GM12878 (cell line): Measurements from ENCODE around the gene DERL3. TPM values are rescaled to one million over a fixed set of nuclear protein-coding genes. Genes with fewer than 3 reads are reported as not detected.

ENCODE experiments used
- ATAC-seq: fragments of 200-7000 bp; cut with Tn5 transposase; 3 replicates; pipeline ENCODE4 v1.9.1; 2020; ENCODE audit warnings: mild to moderate bottlenecking, moderate library complexity
- BruUV-seq: library from RNA; stranded (reverse); fragments of 400-500 nt; replicated peaks from 2 replicates; lab custom pipeline; 2021; lab: Mats Ljungman, UMichigan
- CTCF ChIA-PET: fragments of 300-600 bp; sonication (Branson Sonifier 250); formaldehyde crosslinking; extraction: SDS; loops from one replicate; lab custom pipeline; 2021; ENCODE audit warnings: inconsistent platforms; lab: Yijun Ruan, JAX
- POLR2A ChIA-PET: fragments of 350-600 bp; formaldehyde crosslinking; extraction: SDS; loops from one replicate; lab custom pipeline; 2021; ENCODE audit warnings: inconsistent platforms; lab: Charles Lee
- RAD21 ChIA-PET: fragments of 300-600 bp; sonication (Branson Sonifier 250); formaldehyde crosslinking; loops from one replicate; lab custom pipeline; 2023; ENCODE audit warnings: antibody characterized with exemption; ENCODE audit not compliant: unreplicated experiment; lab: Charles Lee
- SMC1A ChIA-PET: fragments of 300-600 bp; sonication (Branson Sonifier 250); formaldehyde crosslinking; loops from one replicate; lab custom pipeline; 2023; ENCODE audit not compliant: unreplicated experiment, uncharacterized antibody; lab: Charles Lee
- DNase-seq: peaks from one replicate; pipeline ENCODE4 v3.0.0-alpha.2; 2011; ENCODE audit warnings: low read depth, low spot score
- FAIRE-seq: peaks from 3 replicates; lab custom pipeline; 2011; peaks lifted over from hg19 to GRCh38; lab: Jason Lieb, UNC
- H2AFZ ChIP-seq: 2 replicates; pipeline ENCODE4 v1.6.0; 2011; ENCODE audit warnings: low read depth, low read length, control low read depth; ENCODE audit not compliant: control insufficient read depth
- H3K27ac ChIP-seq: 2 replicates; pipeline ENCODE4 v1.5.1; 2011; ENCODE audit warnings: control low read depth; ENCODE audit not compliant: control insufficient read depth, insufficient read depth
- H3K27me3 ChIP-seq, 2 experiments: replicated peaks in 1 of 2; 2 replicates each; pipeline versions ENCODE4 v1.6.0 to v1.6.1; 2011; ENCODE audit warnings: low read length in 1 of 2; ENCODE audit not compliant: control insufficient read depth in 2 of 2, insufficient read depth in 2 of 2
- H3K36me3 ChIP-seq, 2 experiments: 2 replicates each; pipeline ENCODE4 v1.5.1; 2011; ENCODE audit warnings: low read length in 1 of 2; ENCODE audit not compliant: control insufficient read depth in 2 of 2, insufficient read depth in 2 of 2
- H3K4me1 ChIP-seq: 2 replicates; pipeline ENCODE4 v1.6.1; 2011; ENCODE audit warnings: mild to moderate bottlenecking, low read length, moderate library complexity, mixed read lengths; ENCODE audit not compliant: control insufficient read depth, insufficient read depth
- H3K4me2 ChIP-seq: 2 replicates; pipeline ENCODE4 v1.6.0; 2011; ENCODE audit warnings: control low read depth; ENCODE audit not compliant: control insufficient read depth, insufficient read depth
- H3K4me3 ChIP-seq: fragments of 200-600 bp; sonication (generic); 2 replicates; pipeline ENCODE4 v1.5.1; 2016
- H3K79me2 ChIP-seq: 2 replicates; pipeline ENCODE4 v1.6.0; 2011; ENCODE audit warnings: low read length; ENCODE audit not compliant: control insufficient read depth, insufficient read depth
- H3K9ac ChIP-seq: 2 replicates; pipeline ENCODE4 v1.8.0; 2011; ENCODE audit warnings: low read length, control low read depth, mixed read lengths; ENCODE audit not compliant: control insufficient read depth, insufficient read depth
- H3K9me3 ChIP-seq: replicated peaks from 3 replicates; pipeline ENCODE4 v1.5.1; 2011; ENCODE audit warnings: mild to moderate bottlenecking, low read length; ENCODE audit not compliant: control insufficient read depth, insufficient read depth
- H4K20me1 ChIP-seq: 2 replicates; pipeline ENCODE4 v1.6.0; 2011; ENCODE audit not compliant: control insufficient read depth, insufficient read depth
- CEBPB ChIP-seq, 2 experiments: fragments of 150-350 bp in 1 of 2; IDR thresholded peaks; 2 replicates each; pipeline ENCODE4 v1.6.1; 2012 to 2014; ENCODE audit warnings: low read depth in 2 of 2, low read length in 2 of 2, borderline replicate concordance in 1 of 2, inconsistent platforms in 1 of 2
- ESRRA ChIP-seq: IDR thresholded peaks from 2 replicates; pipeline ENCODE4 v1.6.1; 2012; ENCODE audit warnings: mild to moderate bottlenecking, low read length, improper control_type of control experiment
- FOXM1 ChIP-seq: IDR thresholded peaks from 2 replicates; pipeline ENCODE4 v1.6.1; 2012; ENCODE audit warnings: low read depth, mild to moderate bottlenecking, inconsistent platforms, low read length, moderate library complexity
- KAT2A ChIP-seq: conservative IDR thresholded peaks from 2 replicates; pipeline ENCODE4 v1.6.1; 2011; ENCODE audit warnings: low read depth, low read length; ENCODE audit not compliant: control insufficient read depth
- MXI1 ChIP-seq: fragments of 150-350 bp; IDR thresholded peaks from 2 replicates; pipeline ENCODE4 v1.6.1; 2011; ENCODE audit warnings: low read depth, mild to moderate bottlenecking, inconsistent platforms, low read length, improper control_type of control experiment
- MYC ChIP-seq: IDR thresholded peaks from 2 replicates; pipeline ENCODE4 v1.6.1; 2011; ENCODE audit warnings: mild to moderate bottlenecking, low read length, moderate library complexity, inconsistent platforms; ENCODE audit not compliant: insufficient read depth, insufficient replicate concordance, insufficient read length, severe bottlenecking
- SIN3A ChIP-seq: IDR thresholded peaks from 2 replicates; pipeline ENCODE4 v1.6.1; 2012; ENCODE audit warnings: low read depth, low read length, improper control_type of control experiment
- SUPT20H ChIP-seq: IDR thresholded peaks from 2 replicates; pipeline ENCODE4 v1.6.1; 2011; ENCODE audit warnings: low read depth, mild to moderate bottlenecking, low read length, moderate library complexity, borderline replicate concordance; ENCODE audit not compliant: control insufficient read depth
- TBL1XR1 ChIP-seq: IDR thresholded peaks from 2 replicates; pipeline ENCODE4 v1.6.1; 2012; ENCODE audit warnings: low read depth, low read length, improper control_type of control experiment
- YY1 ChIP-seq: IDR thresholded peaks from 2 replicates; pipeline ENCODE4 v1.6.1; 2011; ENCODE audit warnings: low read depth, mild to moderate bottlenecking, low read length
- ZBTB11 ChIP-seq: fragments of 450-650 bp; formaldehyde crosslinking; IDR thresholded peaks from 2 replicates; pipeline ENCODE4 v1.5.0; 2022; ENCODE audit warnings: mild to moderate bottlenecking, missing genetic modification characterization
- ZNF24 ChIP-seq: fragments of 450-650 bp; IDR thresholded peaks from 2 replicates; pipeline ENCODE4 v1.6.1; 2017; ENCODE audit warnings: antibody characterized with exemption, mild to moderate bottlenecking
- ZNF384 ChIP-seq: IDR thresholded peaks from 2 replicates; pipeline ENCODE4 v1.6.1; 2012; ENCODE audit warnings: low read depth, mild to moderate bottlenecking, low read length, improper control_type of control experiment, borderline replicate concordance
- ZNF592 ChIP-seq: fragments of 450-650 bp; IDR thresholded peaks from 2 replicates; pipeline ENCODE4 v1.6.1; 2017; ENCODE audit warnings: mild to moderate bottlenecking, moderate library complexity
- ZNF622 ChIP-seq: fragments of 450-650 bp; IDR thresholded peaks from 2 replicates; pipeline ENCODE4 v1.6.1; 2017; ENCODE audit warnings: mild to moderate bottlenecking, inconsistent platforms
- WGBS: methylation state at CpG from one replicate; pipeline ENCODE4 v1.1.6; 2016; ENCODE audit warnings: low lambda C conversion rate; ENCODE audit not compliant: insufficient replicate concordance, insufficient coverage; ENCODE audit errors: missing lambda C conversion rate; 5-methylcytosine and 5-hydroxymethylcytosine counted together
- in situ Hi-C: fragments of 300-500 bp; cut with MboI; formaldehyde crosslinking; loops from 9 replicates; pipeline ENCODE4 v1.14.3; 2018; ENCODE audit warnings: mixed read lengths
- intact Hi-C: fragments of 100-400 bp; cut with micrococcal nuclease; formaldehyde crosslinking; loops from one replicate; pipeline ENCODE4 v1.14.2; 2022; ENCODE audit not compliant: unreplicated experiment
- polyA plus RNA-seq, 11 experiments: library from polyadenylated mRNA; depleted of rRNA in 4 of 11; unstranded in 6 of 11; stranded (reverse) in 5 of 11; fragments of >200 nt; fragmentation: Nextera tagmentation in 4 of 11; fragmentation: Illumina TruSeq in 1 of 11; extraction: Ambion mirVana in 4 of 11; extraction: Trizol in 1 of 11; gene quantifications; 1 replicate in 1 of 11; 2 replicates in 10 of 11; pipeline versions ENCODE4 v1.2.1 to v1.2.3, GENCODE V29; 2011 to 2016; ENCODE audit warnings: inconsistent platforms in 2 of 11, missing spikeins in 2 of 11, low read depth in 1 of 11
- total RNA-seq, 4 experiments: library from RNA; depleted of rRNA in 3 of 4; stranded (reverse); fragments of >200 nt in 3 of 4; fragmentation: Illumina TruSeq in 1 of 4; extraction: Trizol in 1 of 4; gene quantifications; 2 replicates each; pipeline versions ENCODE4 v1.2.1 to v1.2.3, GENCODE V29; 2013 to 2021

Gene DERL3
- total and polyA plus RNA-seq, 10 of the 15 experiments (the other 5 are each of a cell fraction or from before 2014, with no cell fraction given), result 4.1 to 52.4 (median 14.1) TPM

DNA sequence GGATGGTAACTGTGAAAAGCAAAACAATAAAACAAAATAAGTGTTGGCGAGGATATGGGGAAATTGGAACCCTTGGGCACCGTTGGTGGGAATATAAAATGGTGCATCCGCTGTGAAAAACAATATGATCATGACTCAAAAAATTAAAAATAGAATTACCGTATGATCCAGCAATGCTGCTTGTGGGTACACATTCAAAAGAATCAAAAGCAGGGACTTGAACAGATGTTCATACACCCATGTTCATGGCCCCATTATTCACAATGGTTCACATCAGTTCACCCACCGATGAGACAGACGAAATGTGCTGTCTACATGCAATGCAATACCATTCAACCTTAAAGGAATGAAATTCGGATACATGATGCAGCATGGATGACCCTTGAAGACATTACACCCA, 1.2 kb upstream of the DERL3 start:
- no TSS peak for BruUV-seq
- intact Hi-C loops, result no loop called here
- RAD21 ChIA-PET, result no interaction called here
- CTCF ChIA-PET, result no interaction called here
- no peak for DNase-seq
- in situ Hi-C loops, result no loop called here
- H3K4me2 ChIP-seq, result no peak overlapping the region; the same call in 1 of the 2 replicates
- POLR2A ChIA-PET, result no interaction called here
- H3K4me1 ChIP-seq, result peaks cover 36% of the 10 kb centered on the region
- H3K79me2 ChIP-seq, result no peaks in the 10 kb centered on the region; the same call in 1 of the 2 replicates
- SMC1A ChIA-PET, result no interaction called here
- no peaks in the 10 kb centered on the region for H3K9me3 ChIP-seq
- TF ChIP-seq CEBPB (IDR thresholded peaks at IDR 0.05; ENCODE audit: borderline replicate concordance in 1 of 2, low read depth in 2 of 2, low read length in 2 of 2), result no peak
- no peak for TF ChIP-seq ESRRA
- no peak for TF ChIP-seq SUPT20H
- TF ChIP-seq ZBTB11 (CRISPR knock-in tag), result no peak
- TF ChIP-seq ZNF592, result no peak
- no peak for TF ChIP-seq SIN3A
- TF ChIP-seq MXI1, result no peak
- no peak for TF ChIP-seq YY1
- TF ChIP-seq ZNF24, result no peak
- TF ChIP-seq TBL1XR1, result no peak
- TF ChIP-seq KAT2A, result no peak
- TF ChIP-seq ZNF384, result no peak
- TF ChIP-seq FOXM1, result no peak
- TF ChIP-seq ZNF622, result no peak
- no peak for TF ChIP-seq MYC
- TF ChIP-seq, all 136 proteins: peak for 0
- FAIRE-seq (no peak), ATAC-seq (no peak)
- H3K27me3 ChIP-seq, result no peaks in the 10 kb centered on the region
- H3K36me3 ChIP-seq, result peaks cover 0 to 13% of the 10 kb centered on the region in 2 experiments; a peak in 2 of 4 replicates
- no peak overlapping the region for H2AFZ ChIP-seq
- no peak overlapping the region for H3K9ac ChIP-seq
- 95% methylated on average over 7 of the region's 7 CpGs for WGBS
- no peak overlapping the region for H3K4me3 ChIP-seq
- H4K20me1 ChIP-seq, result no peaks in the 10 kb centered on the region
- H3K27ac ChIP-seq, result no peak overlapping the region
